GM12878 (cell line): ENCODE data around the gene DPYSL3. TPM values are rescaled to one million over a fixed set of nuclear protein-coding genes. Genes with fewer than 3 reads are reported as not detected.

ENCODE experiments used
- ATAC-seq: fragments of 200-7000 bp; cut with Tn5 transposase; 3 replicates; pipeline ENCODE4 v1.9.1; 2020; ENCODE audit warnings: mild to moderate bottlenecking, moderate library complexity
- BruUV-seq: library from RNA; stranded (reverse); fragments of 400-500 nt; replicated peaks from 2 replicates; lab custom pipeline; 2021; lab: Mats Ljungman, UMichigan
- CTCF ChIA-PET: fragments of 300-600 bp; sonication (Branson Sonifier 250); formaldehyde crosslinking; extraction: SDS; loops from one replicate; lab custom pipeline; 2021; ENCODE audit warnings: inconsistent platforms; lab: Yijun Ruan, JAX
- POLR2A ChIA-PET: fragments of 350-600 bp; formaldehyde crosslinking; extraction: SDS; loops from one replicate; lab custom pipeline; 2021; ENCODE audit warnings: inconsistent platforms; lab: Charles Lee
- RAD21 ChIA-PET: fragments of 300-600 bp; sonication (Branson Sonifier 250); formaldehyde crosslinking; loops from one replicate; lab custom pipeline; 2023; ENCODE audit warnings: antibody characterized with exemption; ENCODE audit not compliant: unreplicated experiment; lab: Charles Lee
- SMC1A ChIA-PET: fragments of 300-600 bp; sonication (Branson Sonifier 250); formaldehyde crosslinking; loops from one replicate; lab custom pipeline; 2023; ENCODE audit not compliant: unreplicated experiment, uncharacterized antibody; lab: Charles Lee
- DNase-seq: peaks from one replicate; pipeline ENCODE4 v3.0.0-alpha.2; 2011; ENCODE audit warnings: low read depth, low spot score
- FAIRE-seq: peaks from 3 replicates; lab custom pipeline; 2011; peaks lifted over from hg19 to GRCh38; lab: Jason Lieb, UNC
- H2AFZ ChIP-seq: 2 replicates; pipeline ENCODE4 v1.6.0; 2011; ENCODE audit warnings: low read depth, low read length, control low read depth; ENCODE audit not compliant: control insufficient read depth
- H3K27ac ChIP-seq: 2 replicates; pipeline ENCODE4 v1.5.1; 2011; ENCODE audit warnings: control low read depth; ENCODE audit not compliant: control insufficient read depth, insufficient read depth
- H3K27me3 ChIP-seq, 2 experiments: replicated peaks in 1 of 2; 2 replicates each; pipeline versions ENCODE4 v1.6.0 to v1.6.1; 2011; ENCODE audit warnings: low read length in 1 of 2; ENCODE audit not compliant: control insufficient read depth in 2 of 2, insufficient read depth in 2 of 2
- H3K36me3 ChIP-seq, 2 experiments: 2 replicates each; pipeline ENCODE4 v1.5.1; 2011; ENCODE audit warnings: low read length in 1 of 2; ENCODE audit not compliant: control insufficient read depth in 2 of 2, insufficient read depth in 2 of 2
- H3K4me1 ChIP-seq: 2 replicates; pipeline ENCODE4 v1.6.1; 2011; ENCODE audit warnings: mild to moderate bottlenecking, low read length, moderate library complexity, mixed read lengths; ENCODE audit not compliant: control insufficient read depth, insufficient read depth
- H3K4me2 ChIP-seq: 2 replicates; pipeline ENCODE4 v1.6.0; 2011; ENCODE audit warnings: control low read depth; ENCODE audit not compliant: control insufficient read depth, insufficient read depth
- H3K4me3 ChIP-seq: fragments of 200-600 bp; sonication (generic); 2 replicates; pipeline ENCODE4 v1.5.1; 2016
- H3K79me2 ChIP-seq: 2 replicates; pipeline ENCODE4 v1.6.0; 2011; ENCODE audit warnings: low read length; ENCODE audit not compliant: control insufficient read depth, insufficient read depth
- H3K9ac ChIP-seq: 2 replicates; pipeline ENCODE4 v1.8.0; 2011; ENCODE audit warnings: low read length, control low read depth, mixed read lengths; ENCODE audit not compliant: control insufficient read depth, insufficient read depth
- H3K9me3 ChIP-seq: replicated peaks from 3 replicates; pipeline ENCODE4 v1.5.1; 2011; ENCODE audit warnings: mild to moderate bottlenecking, low read length; ENCODE audit not compliant: control insufficient read depth, insufficient read depth
- H4K20me1 ChIP-seq: 2 replicates; pipeline ENCODE4 v1.6.0; 2011; ENCODE audit not compliant: control insufficient read depth, insufficient read depth
- CBX3 ChIP-seq: fragments of 200-600 bp; sonication (generic); IDR thresholded peaks from 2 replicates; pipeline ENCODE4 v1.6.1; 2016; ENCODE audit warnings: low read depth, borderline replicate concordance
- CBX5 ChIP-seq: sonication (generic); IDR thresholded peaks from 2 replicates; pipeline ENCODE4 v1.6.1; 2016; ENCODE audit warnings: low read depth, moderate library complexity, mild to moderate bottlenecking, inconsistent platforms
- CHD4 ChIP-seq: fragments of 200-600 bp; sonication (generic); IDR thresholded peaks from 2 replicates; pipeline ENCODE4 v1.6.1; 2016; ENCODE audit warnings: mild to moderate bottlenecking
- E2F8 ChIP-seq: fragments of 450-650 bp; IDR thresholded peaks from 2 replicates; pipeline ENCODE4 v1.6.1; 2018; ENCODE audit warnings: mild to moderate bottlenecking, low read depth, moderate library complexity; ENCODE audit not compliant: partially characterized antibody
- HDAC2 ChIP-seq: fragments of 200-600 bp; sonication (generic); IDR thresholded peaks from 2 replicates; pipeline ENCODE4 v1.6.1; 2017
- KDM1A ChIP-seq: fragments of 200-600 bp; sonication (generic); IDR thresholded peaks from 2 replicates; pipeline ENCODE4 v1.6.1; 2016; ENCODE audit warnings: borderline replicate concordance
- NR2F1 ChIP-seq: fragments of 450-650 bp; conservative IDR thresholded peaks from 2 replicates; pipeline ENCODE4 v1.6.1; 2017; ENCODE audit warnings: mild to moderate bottlenecking
- NRF1 ChIP-seq: conservative IDR thresholded peaks from 2 replicates; pipeline ENCODE4 v1.6.1; 2011; ENCODE audit warnings: mild to moderate bottlenecking, low read depth, low read length, improper control_type of control experiment
- POLR2AphosphoS2 ChIP-seq: IDR thresholded peaks from 2 replicates; pipeline ENCODE4 v1.6.1; 2011; ENCODE audit warnings: low read depth, mild to moderate bottlenecking, low read length, improper control_type of control experiment, moderate library complexity
- RELA ChIP-seq: fragments of 450-650 bp; IDR thresholded peaks from 2 replicates; pipeline ENCODE4 v1.8.0; 2014; ENCODE audit warnings: borderline replicate concordance; ENCODE audit not compliant: partially characterized antibody
- REST ChIP-seq: IDR thresholded peaks from 2 replicates; pipeline ENCODE4 v1.6.1; 2012; ENCODE audit warnings: mild to moderate bottlenecking, low read depth, low read length
- ZNF384 ChIP-seq: IDR thresholded peaks from 2 replicates; pipeline ENCODE4 v1.6.1; 2012; ENCODE audit warnings: low read depth, mild to moderate bottlenecking, low read length, improper control_type of control experiment, borderline replicate concordance
- ZNF687 ChIP-seq: fragments of 450-650 bp; IDR thresholded peaks from 2 replicates; pipeline ENCODE4 v1.6.1; 2017; ENCODE audit warnings: mild to moderate bottlenecking, moderate library complexity
- ZSCAN29 ChIP-seq: fragments of 450-650 bp; IDR thresholded peaks from 2 replicates; pipeline ENCODE4 v1.6.1; 2017; ENCODE audit warnings: mild to moderate bottlenecking, moderate library complexity
- whole genome bisulfite sequencing: methylation state at CpG from one replicate; pipeline ENCODE4 v1.1.6; 2016; ENCODE audit warnings: low lambda C conversion rate; ENCODE audit not compliant: insufficient replicate concordance, insufficient coverage; ENCODE audit errors: missing lambda C conversion rate; 5-methylcytosine and 5-hydroxymethylcytosine counted together
- in situ Hi-C: fragments of 300-500 bp; cut with MboI; formaldehyde crosslinking; loops from 9 replicates; pipeline ENCODE4 v1.14.3; 2018; ENCODE audit warnings: mixed read lengths
- intact Hi-C: fragments of 100-400 bp; cut with micrococcal nuclease; formaldehyde crosslinking; loops from one replicate; pipeline ENCODE4 v1.14.2; 2022; ENCODE audit not compliant: unreplicated experiment
- polyA plus RNA-seq, 11 experiments: library from polyadenylated mRNA; depleted of rRNA in 4 of 11; unstranded in 6 of 11; stranded (reverse) in 5 of 11; fragments of >200 nt; fragmentation: Nextera tagmentation in 4 of 11; fragmentation: Illumina TruSeq in 1 of 11; extraction: Ambion mirVana in 4 of 11; extraction: Trizol in 1 of 11; gene quantifications; 1 replicate in 1 of 11; 2 replicates in 10 of 11; pipeline versions ENCODE4 v1.2.1 to v1.2.3, GENCODE V29; 2011 to 2016; ENCODE audit warnings: inconsistent platforms in 2 of 11, missing spikeins in 2 of 11, low read depth in 1 of 11
- total RNA-seq, 4 experiments: library from RNA; depleted of rRNA in 3 of 4; stranded (reverse); fragments of >200 nt in 3 of 4; fragmentation: Illumina TruSeq in 1 of 4; extraction: Trizol in 1 of 4; gene quantifications; 2 replicates each; pipeline versions ENCODE4 v1.2.1 to v1.2.3, GENCODE V29; 2013 to 2021

DPYSL3 gene
- total and polyA plus RNA-seq, 10 of the 15 experiments (the other 5 are each of a cell fraction or from before 2014, with no cell fraction given), result 0.08 to 1.5 (median 0.45) TPM; not detected in 1

DNA sequence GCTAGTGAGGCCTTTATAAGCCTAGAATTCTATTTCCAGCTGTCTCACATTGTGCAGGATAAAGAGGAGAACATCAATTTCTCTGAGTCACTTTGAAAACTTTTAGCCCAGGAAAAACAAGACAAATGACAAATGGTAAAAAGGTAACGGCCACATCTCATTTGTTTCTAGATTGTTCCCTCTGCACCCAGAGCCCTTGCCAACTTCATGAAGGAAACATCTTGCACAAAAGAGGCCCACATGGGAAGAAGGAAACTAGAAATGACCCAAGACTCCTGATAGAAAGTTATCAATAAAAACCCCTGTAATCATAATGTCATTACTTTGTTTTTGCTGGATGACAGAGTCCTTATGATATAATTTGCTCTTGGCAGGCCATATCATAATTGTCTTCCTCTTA, 5.3 kb downstream of the DPYSL3 start (continued):
- no peak for TF ChIP-seq E2F8
- no peak for TF ChIP-seq CBX5

DNA sequence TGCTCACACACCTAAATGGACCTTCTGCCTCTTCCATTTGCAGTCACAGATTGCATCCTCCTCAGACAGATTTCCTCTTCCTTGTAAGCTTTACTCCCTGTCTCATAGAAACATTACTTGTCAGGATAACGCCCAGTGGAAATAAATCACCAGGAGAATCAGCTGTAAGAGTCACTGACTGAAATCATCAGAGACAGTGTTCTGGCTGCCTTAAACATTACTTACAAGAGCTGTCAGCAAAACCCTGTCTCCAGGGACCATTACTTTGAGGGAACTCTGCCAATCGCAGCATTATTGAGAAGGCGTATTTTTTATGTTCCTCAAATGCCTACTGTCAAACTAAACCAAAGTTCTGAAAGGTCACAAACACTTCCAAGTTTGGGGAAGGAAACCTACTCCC, 5.9 kb downstream of the DPYSL3 start:
- in situ Hi-C loops, result no loop called here
- Histone ChIP-seq H3K9me3 (no peaks in the 10 kb centered on the region), H3K36me3 (no peaks in the 10 kb centered on the region), H3K4me3 (no peak overlapping the region), H3K4me2 (no peak overlapping the region), H3K4me1 (no peaks in the 10 kb centered on the region), H3K9ac (no peak overlapping the region), H4K20me1 (no peaks in the 10 kb centered on the region), H3K79me2 (no peaks in the 10 kb centered on the region), H2AFZ (no peak overlapping the region), H3K27me3 (no peaks in the 10 kb centered on the region; a peak in 2 of 4 replicates), H3K27ac (no peak overlapping the region)
- POLR2A ChIA-PET, result interaction anchor here (0.6 kb wide), 1 partner anchor 103 kb away, joined by 4 read pairs; no protein-coding TSS in a partner anchor
- SMC1A ChIA-PET, result no interaction called here
- intact Hi-C loops, result no loop called here
- DNase-seq (no peak), FAIRE-seq (no peak), ATAC-seq (no peak)
- RAD21 ChIA-PET, result no interaction called here
- WGBS, result 1% methylated on average over 3 of the region's 3 CpGs
- CTCF ChIA-PET, result interaction anchor here (0.7 kb wide), 1 partner anchor 73 kb away, joined by 3 read pairs; no protein-coding TSS in a partner anchor
- BruUV-seq, result no TSS peak
- TF ChIP-seq ZNF687, result no peak
- TF ChIP-seq CBX3, result no peak
- no peak for TF ChIP-seq ZNF384
- no peak for TF ChIP-seq CHD4
- no peak for TF ChIP-seq POLR2AphosphoS2
- TF ChIP-seq REST, result no peak
- TF ChIP-seq CBX5, result no peak
- TF ChIP-seq RELA, result no peak
- TF ChIP-seq NRF1, result no peak
- no peak for TF ChIP-seq HDAC2
- no peak for TF ChIP-seq KDM1A
- no peak for TF ChIP-seq NR2F1
- TF ChIP-seq ZSCAN29, result no peak
